DOHH2 (cell line): ENCODE data around the gene EGF.

Experiments used
- CTCF ChIP-seq: fragments of 200-600 bp; sonication (generic); IDR thresholded peaks from one replicate; pipeline ENCODE4 v1.5.1; 2014; ENCODE audit warnings: antibody characterized with exemption, mild to moderate bottlenecking, low read depth, low read length; ENCODE audit not compliant: poor library complexity, severe bottlenecking
- EZH2phosphoT487 ChIP-seq: fragments of 200-600 bp; sonication (generic); IDR thresholded peaks from 2 replicates; pipeline ENCODE4 v1.6.1; 2017; ENCODE audit warnings: borderline replicate concordance, mild to moderate bottlenecking, antibody characterized with exemption, low read length, moderate library complexity, mixed read lengths

DNA sequence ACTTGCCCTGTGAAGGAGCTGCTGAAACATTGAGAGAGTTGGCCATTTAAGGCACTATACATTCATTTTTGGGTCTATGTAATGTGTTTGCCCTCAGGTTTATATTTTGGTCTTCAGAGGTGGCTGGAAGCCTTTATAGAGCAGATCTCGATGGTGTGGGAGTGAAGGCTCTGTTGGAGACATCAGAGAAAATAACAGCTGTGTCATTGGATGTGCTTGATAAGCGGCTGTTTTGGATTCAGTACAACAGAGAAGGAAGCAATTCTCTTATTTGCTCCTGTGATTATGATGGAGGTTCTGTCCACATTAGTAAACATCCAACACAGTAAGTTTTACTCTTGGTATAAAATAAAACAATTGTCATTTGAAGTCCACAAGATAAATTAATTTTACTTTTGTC is 31.1 kb downstream of the EGF start:
- TF ChIP-seq CTCF (no peak), EZH2phosphoT487 (no peak)
